Measurements from ENCODE around the gene CCDC158.
A peak's percentile ranks its signal among the peaks of the same experiment; 100 is the strongest.
"Not testable (repeated sequence)": the region's sequence is repeated elsewhere in the genome, so short reads cannot be mapped to it uniquely, and the experiment has no call there.

Gene CCDC158

DNA sequence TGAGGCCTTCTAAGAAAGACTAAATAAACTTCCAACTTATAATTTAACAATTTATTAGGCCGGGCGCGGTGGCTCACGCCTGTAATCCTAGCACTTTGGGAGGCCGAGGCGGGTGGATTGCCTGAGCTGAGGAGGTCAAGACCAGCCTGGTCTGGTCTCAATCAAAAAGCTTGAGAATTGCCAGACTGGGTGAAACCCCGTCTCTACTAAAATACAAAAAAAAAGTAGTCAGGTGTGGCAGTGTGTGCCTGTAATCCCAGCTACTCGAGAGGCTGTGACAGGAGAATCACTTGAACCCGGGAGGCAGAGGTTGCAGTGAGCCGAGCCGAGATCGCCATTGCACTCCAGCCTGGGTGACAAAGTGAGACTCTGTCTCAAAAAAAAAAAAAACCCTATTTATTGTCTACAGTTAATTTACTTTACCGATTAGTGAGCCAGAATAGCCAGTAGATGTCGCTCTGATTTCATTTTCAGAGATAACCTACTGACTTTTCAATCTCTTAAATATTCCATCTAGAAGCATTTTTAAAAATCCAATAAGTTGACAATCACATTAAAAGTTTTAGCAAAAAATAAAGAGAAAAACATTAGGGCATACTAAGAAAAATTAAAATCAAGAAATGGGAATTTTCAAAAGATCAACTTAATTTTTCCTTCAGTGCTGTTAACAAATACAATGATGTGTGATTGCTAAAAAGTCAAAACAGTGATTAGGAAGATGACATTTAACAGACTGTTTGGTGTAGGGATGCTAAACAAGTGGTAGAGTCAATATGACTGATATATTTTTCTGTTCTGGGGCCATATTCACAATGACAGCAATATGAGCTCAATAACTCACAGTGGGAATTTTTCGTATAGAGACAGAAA, 9.8 kb upstream of the CCDC158 start:
- H3K9ac ChIP-seq (ENCODE audit: low read length in 2 of 2): no peak overlapping the region

DNA sequence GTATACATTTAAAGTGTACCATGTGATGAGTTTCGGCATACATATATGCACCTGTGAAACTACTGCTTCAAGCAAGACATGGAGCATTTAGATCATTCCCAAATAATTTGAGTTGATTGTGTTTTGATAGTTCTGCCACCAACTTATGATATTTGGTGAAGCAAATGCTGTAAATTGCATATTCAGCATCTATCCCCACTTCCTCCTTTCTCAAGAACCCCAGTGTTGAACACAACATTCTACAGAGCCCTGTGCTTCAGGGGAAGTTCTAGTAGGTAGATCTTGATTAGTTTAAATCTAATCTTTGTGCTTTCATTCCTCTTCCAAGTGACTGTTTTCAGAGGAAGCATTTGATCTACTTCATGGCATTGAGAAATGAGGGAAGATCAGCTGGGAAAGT, 8.7 kb upstream of the CCDC158 start:
- Histone ChIP-seq H3K9me3 (ENCODE audit: control insufficient read depth in 2 of 2, low read length in 2 of 2) (no peaks in the 10 kb centered on the region), H3K36me3 (ENCODE audit: control insufficient read depth in 2 of 2, insufficient read depth in 2 of 2, low read length in 2 of 2) (no peaks in the 10 kb centered on the region), H3K27ac (ENCODE audit: low read length) (no peak overlapping the region), H3K9ac (ENCODE audit: low read length in 2 of 2) (no peak overlapping the region), H3K4me1 (ENCODE audit: control insufficient read depth, insufficient read depth, low read length) (no peaks in the 10 kb centered on the region), H3K4me3 (ENCODE audit: low read length in 2 of 2) (no peak overlapping the region), H3K27me3 (ENCODE audit: control insufficient read depth in 1 of 2, insufficient read depth in 2 of 2, low read length in 2 of 2) (no peaks in the 10 kb centered on the region)

More for the DNA sequence above, 9.8 kb upstream of the CCDC158 start:
- Histone ChIP-seq H3K9me3 (ENCODE audit: control insufficient read depth in 2 of 2, low read length in 2 of 2) (no peaks in the 10 kb centered on the region), H3K27ac (ENCODE audit: low read length) (no peak overlapping the region), H3K4me1 (ENCODE audit: control insufficient read depth, insufficient read depth, low read length) (no peaks in the 10 kb centered on the region), H3K4me3 (ENCODE audit: low read length in 2 of 2) (no peak overlapping the region), H3K36me3 (ENCODE audit: control insufficient read depth in 2 of 2, insufficient read depth in 2 of 2, low read length in 2 of 2) (no peaks in the 10 kb centered on the region), H3K27me3 (ENCODE audit: control insufficient read depth in 1 of 2, insufficient read depth in 2 of 2, low read length in 2 of 2) (no peaks in the 10 kb centered on the region)

DNA sequence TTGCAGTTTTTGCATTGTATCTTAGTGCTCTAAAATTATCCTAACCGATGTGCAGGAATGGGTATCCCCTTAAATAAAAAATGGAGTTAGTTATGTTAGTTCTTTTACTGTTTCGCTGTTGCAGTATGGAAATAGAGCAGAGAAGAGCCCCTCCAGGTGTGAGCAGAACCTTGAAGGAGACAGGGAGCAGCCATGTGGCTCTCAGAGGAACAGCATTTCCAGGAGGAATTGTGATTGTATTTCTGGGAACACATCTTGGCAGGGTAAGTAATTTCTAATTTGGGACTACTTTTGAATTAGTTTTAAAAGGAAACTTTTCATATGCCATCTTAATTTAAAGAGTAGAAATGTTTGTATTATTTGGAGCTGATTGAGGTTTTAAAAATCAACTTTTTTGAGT, 5.3 kb upstream of the CCDC158 start:
- H3K9me3 ChIP-seq (ENCODE audit: control insufficient read depth in 2 of 2, low read length in 2 of 2): no peaks in the 10 kb centered on the region
- peaks cover under 1% of the 10 kb centered on the region for H3K4me1 ChIP-seq (ENCODE audit: control insufficient read depth, insufficient read depth, low read length)
- no peak overlapping the region for H3K4me3 ChIP-seq (ENCODE audit: low read length in 2 of 2)
- no peak overlapping the region for H3K27ac ChIP-seq (ENCODE audit: low read length)
- H3K27me3 ChIP-seq (ENCODE audit: control insufficient read depth in 1 of 2, insufficient read depth in 2 of 2, low read length in 2 of 2): no peaks in the 10 kb centered on the region
- H3K9ac ChIP-seq (ENCODE audit: low read length in 2 of 2): no peak overlapping the region
- no peaks in the 10 kb centered on the region for H3K36me3 ChIP-seq (ENCODE audit: control insufficient read depth in 2 of 2, insufficient read depth in 2 of 2, low read length in 2 of 2)

DNA sequence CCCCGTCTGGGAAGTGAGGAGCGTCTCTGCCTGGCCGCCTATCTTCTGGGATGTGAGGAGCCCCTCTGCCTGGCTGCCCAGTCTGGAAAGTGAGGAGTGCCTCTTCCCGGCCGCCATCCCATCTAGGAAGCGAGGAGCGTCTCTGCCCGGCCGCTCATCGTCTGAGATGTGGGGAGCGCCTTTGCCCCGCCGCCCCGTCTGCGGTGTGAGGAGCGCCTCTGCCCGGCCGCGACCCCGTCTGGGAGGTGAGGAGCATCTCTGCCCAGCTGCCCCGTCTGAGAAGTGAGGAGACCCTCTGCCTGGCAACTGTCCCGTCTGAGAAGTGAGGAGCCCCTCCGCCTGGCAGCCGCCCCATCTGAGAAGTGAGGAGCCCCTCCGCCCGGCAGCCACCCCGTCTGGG, 2.2 kb upstream of the CCDC158 start:
- H3K9me3 ChIP-seq (ENCODE audit: control insufficient read depth in 2 of 2, low read length in 2 of 2); H3K36me3 ChIP-seq (ENCODE audit: control insufficient read depth in 2 of 2, insufficient read depth in 2 of 2, low read length in 2 of 2); H3K4me3 ChIP-seq (ENCODE audit: low read length in 2 of 2); H3K27me3 ChIP-seq (ENCODE audit: control insufficient read depth in 1 of 2, insufficient read depth in 2 of 2, low read length in 2 of 2); H3K27ac ChIP-seq (ENCODE audit: low read length); H3K9ac ChIP-seq (ENCODE audit: low read length in 2 of 2): not testable (repeated sequence)
- peaks cover 10% of the 10 kb centered on the region for H3K4me1 ChIP-seq (ENCODE audit: control insufficient read depth, insufficient read depth, low read length)

DNA sequence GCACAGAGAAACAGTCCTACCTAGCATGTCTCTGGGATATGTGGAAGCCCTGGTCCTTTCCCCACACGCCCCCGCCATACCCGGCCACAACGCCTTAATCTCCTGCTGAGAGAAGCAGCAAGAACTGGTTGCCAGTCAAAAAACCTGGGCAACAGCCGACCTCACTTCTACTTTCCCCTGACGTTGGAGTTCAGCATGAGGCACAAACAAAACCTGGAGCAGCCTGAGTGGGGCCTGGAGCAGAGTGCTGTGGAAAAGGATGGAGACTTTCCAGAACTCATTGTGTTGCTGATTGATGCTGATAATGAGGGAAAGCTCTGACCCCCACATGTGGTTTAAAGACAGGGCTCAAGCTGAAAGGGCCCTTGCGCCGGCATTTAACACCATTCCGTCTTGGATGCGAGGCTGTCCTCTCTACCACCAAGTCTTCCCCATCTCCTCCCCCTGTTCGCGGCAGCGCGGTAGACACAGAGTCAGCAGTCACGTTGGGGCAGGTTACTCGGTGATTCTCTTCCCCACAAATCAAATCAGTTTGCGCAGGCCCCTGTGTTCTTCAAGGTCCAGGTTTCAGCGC, 666 bp downstream of the CCDC158 start:
- no peaks in the 10 kb centered on the region for H3K27me3 ChIP-seq (ENCODE audit: control insufficient read depth in 1 of 2, insufficient read depth in 2 of 2, low read length in 2 of 2)
- peaks cover 10% of the 10 kb centered on the region for H3K4me1 ChIP-seq (ENCODE audit: control insufficient read depth, insufficient read depth, low read length)
- H3K27ac ChIP-seq (ENCODE audit: low read length): no peak overlapping the region
- H3K9me3 ChIP-seq (ENCODE audit: control insufficient read depth in 2 of 2, low read length in 2 of 2): no peaks in the 10 kb centered on the region
- H3K4me3 ChIP-seq (ENCODE audit: low read length in 2 of 2): peak overlapping the region; percentile 72 to 74
- H3K9ac ChIP-seq (ENCODE audit: low read length in 2 of 2): peak overlapping the region; percentile 60 to 63
- H3K36me3 ChIP-seq (ENCODE audit: control insufficient read depth in 2 of 2, insufficient read depth in 2 of 2, low read length in 2 of 2): no peaks in the 10 kb centered on the region

DNA sequence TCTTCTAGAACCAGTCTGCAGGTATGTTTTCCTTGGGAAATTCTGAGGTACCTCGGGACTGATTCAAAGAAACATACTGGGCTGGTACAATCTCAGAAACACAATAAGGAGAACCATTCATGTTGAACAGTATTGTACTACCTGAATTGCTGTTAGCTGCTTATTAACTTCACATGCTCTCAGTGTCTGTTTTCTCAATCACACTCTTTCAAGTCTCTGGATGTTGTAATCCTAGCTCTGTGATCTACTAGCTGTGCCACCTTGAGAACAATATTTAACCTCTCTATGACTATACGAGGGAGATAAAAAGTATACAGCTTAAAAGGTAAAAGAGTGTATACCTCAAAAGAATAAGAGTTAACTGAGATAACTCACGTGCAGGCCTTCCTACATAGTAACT, 10.3 kb downstream of the CCDC158 start:
- H3K36me3 ChIP-seq (ENCODE audit: control insufficient read depth in 2 of 2, insufficient read depth in 2 of 2, low read length in 2 of 2): no peaks in the 10 kb centered on the region
- no peak overlapping the region for H3K27ac ChIP-seq (ENCODE audit: low read length)
- H3K4me1 ChIP-seq (ENCODE audit: control insufficient read depth, insufficient read depth, low read length): no peaks in the 10 kb centered on the region
- H3K9me3 ChIP-seq (ENCODE audit: control insufficient read depth in 2 of 2, low read length in 2 of 2): no peaks in the 10 kb centered on the region
- no peak overlapping the region for H3K9ac ChIP-seq (ENCODE audit: low read length in 2 of 2)
- no peaks in the 10 kb centered on the region for H3K27me3 ChIP-seq (ENCODE audit: control insufficient read depth in 1 of 2, insufficient read depth in 2 of 2, low read length in 2 of 2)
- H3K4me3 ChIP-seq (ENCODE audit: low read length in 2 of 2): no peak overlapping the region

DNA sequence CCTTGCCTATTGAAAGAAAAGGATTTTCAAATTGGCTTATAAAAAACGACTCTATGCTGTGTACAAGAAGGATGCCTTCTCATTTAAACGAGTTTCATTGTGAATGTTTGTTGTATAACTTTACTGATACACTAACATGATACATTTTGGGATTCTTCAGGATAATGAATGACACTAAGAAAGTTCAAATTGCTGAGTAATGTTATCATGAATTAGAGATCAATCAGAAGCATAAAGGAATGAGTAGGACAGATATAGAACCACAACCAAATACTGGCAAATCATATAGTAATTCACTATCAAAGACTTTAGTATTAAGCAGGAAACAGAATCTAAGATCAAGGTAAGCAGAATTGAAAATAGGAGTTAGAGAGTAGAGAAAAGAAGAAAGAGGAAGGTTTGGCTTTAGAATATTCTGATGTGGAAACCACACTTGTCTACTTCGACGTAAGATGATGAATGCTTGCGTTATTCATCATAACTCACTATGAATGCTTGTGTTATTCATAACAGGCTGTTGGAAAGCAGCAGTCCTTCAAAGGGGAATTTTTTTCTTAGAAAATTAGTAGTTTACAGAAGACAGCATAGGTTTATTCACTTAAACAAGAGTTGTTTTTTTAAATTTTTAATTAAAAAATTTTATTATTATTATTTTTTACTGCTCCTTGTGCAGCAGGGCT, 13.4 kb downstream of the CCDC158 start:
- Histone ChIP-seq H3K27ac (ENCODE audit: low read length) (no peak overlapping the region), H3K4me1 (ENCODE audit: control insufficient read depth, insufficient read depth, low read length) (no peaks in the 10 kb centered on the region), H3K9me3 (ENCODE audit: control insufficient read depth in 2 of 2, low read length in 2 of 2) (no peaks in the 10 kb centered on the region), H3K36me3 (ENCODE audit: control insufficient read depth in 2 of 2, insufficient read depth in 2 of 2, low read length in 2 of 2) (no peaks in the 10 kb centered on the region), H3K27me3 (ENCODE audit: control insufficient read depth in 1 of 2, insufficient read depth in 2 of 2, low read length in 2 of 2) (no peaks in the 10 kb centered on the region), H3K4me3 (ENCODE audit: low read length in 2 of 2) (no peak overlapping the region), H3K9ac (ENCODE audit: low read length in 2 of 2) (no peak overlapping the region)

DNA sequence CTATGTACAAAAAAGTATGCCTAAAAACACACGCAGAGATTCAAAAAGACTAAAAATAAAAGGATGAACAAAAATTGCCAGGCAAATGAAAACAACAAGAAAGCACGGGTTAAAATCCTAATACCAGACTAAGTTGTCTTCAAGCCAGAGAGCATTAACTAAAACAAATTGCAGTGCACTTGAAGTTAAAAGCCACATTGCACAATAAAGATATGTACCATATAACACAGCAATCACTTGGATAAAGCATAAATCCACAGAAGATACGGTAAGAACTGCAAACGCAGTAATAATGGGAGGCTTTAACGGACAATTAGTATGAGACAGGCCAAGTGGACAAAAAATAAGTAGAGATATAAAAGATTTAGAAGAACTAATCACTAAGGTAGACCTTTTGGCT, 14.9 kb downstream of the CCDC158 start:
- no peak overlapping the region for H3K4me3 ChIP-seq (ENCODE audit: low read length in 2 of 2)
- no peaks in the 10 kb centered on the region for H3K9me3 ChIP-seq (ENCODE audit: control insufficient read depth in 2 of 2, low read length in 2 of 2)
- no peak overlapping the region for H3K9ac ChIP-seq (ENCODE audit: low read length in 2 of 2)
- no peaks in the 10 kb centered on the region for H3K4me1 ChIP-seq (ENCODE audit: control insufficient read depth, insufficient read depth, low read length)
- no peaks in the 10 kb centered on the region for H3K27me3 ChIP-seq (ENCODE audit: control insufficient read depth in 1 of 2, insufficient read depth in 2 of 2, low read length in 2 of 2)
- no peak overlapping the region for H3K27ac ChIP-seq (ENCODE audit: low read length)
- no peaks in the 10 kb centered on the region for H3K36me3 ChIP-seq (ENCODE audit: control insufficient read depth in 2 of 2, insufficient read depth in 2 of 2, low read length in 2 of 2)

DNA sequence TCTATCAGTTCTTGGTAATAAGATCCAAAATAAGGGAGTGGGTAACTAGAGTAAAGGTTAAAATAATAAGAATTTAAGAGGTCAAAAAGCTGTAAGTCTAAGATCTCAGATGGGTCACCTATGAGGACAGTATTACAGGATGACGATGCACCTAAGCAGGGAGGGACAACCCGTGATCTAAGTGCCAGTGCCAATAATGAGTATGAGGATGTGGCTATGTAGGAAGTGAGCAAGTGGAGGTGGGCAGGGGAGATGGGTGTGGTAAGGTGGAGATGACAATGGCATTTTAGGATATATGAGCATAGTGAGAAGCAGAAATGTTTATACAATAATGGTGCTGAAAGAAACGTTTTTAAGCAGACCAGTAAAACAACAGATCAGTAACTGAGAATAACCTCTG, 19.3 kb downstream of the CCDC158 start:
- H3K27ac ChIP-seq (ENCODE audit: low read length): no peak overlapping the region
- H3K9me3 ChIP-seq (ENCODE audit: control insufficient read depth in 2 of 2, low read length in 2 of 2): no peaks in the 10 kb centered on the region
- no peaks in the 10 kb centered on the region for H3K36me3 ChIP-seq (ENCODE audit: control insufficient read depth in 2 of 2, insufficient read depth in 2 of 2, low read length in 2 of 2)
- H3K27me3 ChIP-seq (ENCODE audit: control insufficient read depth in 1 of 2, insufficient read depth in 2 of 2, low read length in 2 of 2): no peaks in the 10 kb centered on the region
- no peak overlapping the region for H3K9ac ChIP-seq (ENCODE audit: low read length in 2 of 2)
- no peak overlapping the region for H3K4me3 ChIP-seq (ENCODE audit: low read length in 2 of 2)
- no peaks in the 10 kb centered on the region for H3K4me1 ChIP-seq (ENCODE audit: control insufficient read depth, insufficient read depth, low read length)

DNA sequence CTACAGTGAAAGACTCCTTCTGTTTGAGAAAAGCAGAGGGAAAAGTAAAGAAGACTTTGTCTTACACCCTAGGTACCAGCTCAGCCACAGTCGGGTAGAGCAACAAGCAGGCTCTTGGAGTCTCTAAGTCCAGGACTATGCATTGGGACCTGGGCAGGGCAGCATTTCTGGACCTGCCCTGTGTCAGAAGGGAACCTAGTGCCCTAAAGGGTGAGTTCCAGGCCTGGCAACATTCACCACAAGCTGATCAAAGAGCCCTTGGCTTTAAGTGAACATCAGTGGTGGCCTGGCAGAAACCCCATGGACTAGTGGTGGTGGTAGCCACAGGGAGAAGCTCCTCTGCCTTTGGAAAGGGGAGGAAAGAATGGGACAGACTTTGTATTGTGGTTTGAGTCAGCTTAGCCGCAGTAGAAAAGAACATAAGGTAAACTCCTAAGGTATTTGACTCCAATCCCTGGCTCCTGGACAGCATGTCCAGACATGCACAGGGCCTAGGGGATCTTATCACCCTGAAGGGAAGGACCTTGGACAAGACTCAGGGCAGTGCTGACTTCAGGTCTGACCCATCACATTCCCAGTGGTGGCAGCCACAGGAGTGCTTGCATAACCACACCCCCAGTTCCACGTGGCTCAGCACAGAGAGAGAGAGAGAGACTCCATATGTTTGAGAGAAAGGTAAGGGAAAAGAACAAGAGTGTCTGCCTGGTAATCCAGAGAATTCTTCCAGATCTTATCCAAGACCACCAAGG, 32.6 kb downstream of the CCDC158 start:
- Histone ChIP-seq H3K27me3 (ENCODE audit: control insufficient read depth in 1 of 2, insufficient read depth in 2 of 2, low read length in 2 of 2) (no peaks in the 10 kb centered on the region), H3K9me3 (ENCODE audit: control insufficient read depth in 2 of 2, low read length in 2 of 2) (no peaks in the 10 kb centered on the region), H3K4me1 (ENCODE audit: control insufficient read depth, insufficient read depth, low read length) (no peaks in the 10 kb centered on the region), H3K4me3 (ENCODE audit: low read length in 2 of 2) (no peak overlapping the region), H3K9ac (ENCODE audit: low read length in 2 of 2) (no peak overlapping the region), H3K36me3 (ENCODE audit: control insufficient read depth in 2 of 2, insufficient read depth in 2 of 2, low read length in 2 of 2) (no peaks in the 10 kb centered on the region), H3K27ac (ENCODE audit: low read length) (no peak overlapping the region)

All from stomach smooth muscle (tissue), 2 donors.